ENCODE measurements around the gene NADK2. TPM values are rescaled to one million over a fixed set of nuclear protein-coding genes. Genes with fewer than 3 reads are reported as not detected.
A peak's percentile ranks its signal among the peaks of the same experiment; 100 is the strongest.

The NADK2 gene
- total and polyA plus RNA-seq, 4 donors, result 73.6 to 178 (median 88.0) TPM

GRCh38 chr5:36153298-36153677 lies 88.4 kb downstream of the NADK2 start (continued):
- TF ChIP-seq ZBTB33 (IDR thresholded peaks at IDR 0.05), result no peak
- no peak for TF ChIP-seq RAD21 (IDR thresholded peaks at IDR 0.05)

- DNase-seq (ENCODE audit: low spot score), result no peak
- Histone ChIP-seq H3K4me3 (ENCODE audit: low read depth in 1 of 3, low read length in 3 of 3) (peak overlapping the region; percentile 78 to 95 (median 81)), H3K4me1 (ENCODE audit: control insufficient read depth in 4 of 4, insufficient read depth in 4 of 4, low read length in 3 of 4) (peaks cover 4 to 32% (median 25%) of the 10 kb centered on the region in 4 donors), H3K27ac (ENCODE audit: low read depth in 1 of 2, low read length in 2 of 2) (peak overlapping the region in 1 of 2 donors; percentile 1), H3K9me3 (ENCODE audit: control insufficient read depth in 4 of 4, low read length in 3 of 4) (no peaks in the 10 kb centered on the region), H3K9ac (ENCODE audit: low read depth in 1 of 2, low read length in 2 of 2) (peak overlapping the region; percentile 50 to 88), H3K36me3 (ENCODE audit: control insufficient read depth in 4 of 4, insufficient read depth in 3 of 4, low read depth in 1 of 4, low read length in 3 of 4) (peaks cover 0 to 5% (median 4%) of the 10 kb centered on the region in 4 donors), H3K27me3 (ENCODE audit: control insufficient read depth in 4 of 4, insufficient read depth in 4 of 4, low read length in 3 of 4) (no peaks in the 10 kb centered on the region)
- 2% methylated on average over 24 of the region's 24 CpGs for WGBS
- TF ChIP-seq FOXA1 (IDR thresholded peaks at IDR 0.05) (no peak), GABPA (IDR thresholded peaks at IDR 0.05 in 1 of 2, conservative IDR thresholded peaks at IDR 0.05 in 1 of 2) (no peak), REST (IDR thresholded peaks at IDR 0.05) (no peak), HNF4G (IDR thresholded peaks at IDR 0.05) (no peak), MAX (IDR thresholded peaks at IDR 0.05) (no peak), JUND (IDR thresholded peaks at IDR 0.05) (no peak), TAF1 (conservative IDR thresholded peaks at IDR 0.05) (no peak), SP1 (IDR thresholded peaks at IDR 0.05) (no peak), CTCF (IDR thresholded peaks at IDR 0.05; ENCODE audit: low read depth, low read length, missing input control) (no peak)
These were observed 89.1 kb downstream of the NADK2 start for GRCh38 chr5:36152324-36153297.
